Parathyroid adenoma (tissue), 2 donors: ENCODE measurements around the gene HDAC4.

Experiments used
- H2AFZ ChIP-seq: fragments of 300-600 bp; sonication (generic); one replicate; pipeline ENCODE4 v1.7.0; 2017; ENCODE audit warnings: antibody characterized with exemption, mild to moderate bottlenecking
- H3K27ac ChIP-seq: fragments of 300-600 bp; sonication (generic); one replicate; pipeline ENCODE4 v1.7.0; 2017
- H3K27me3 ChIP-seq: fragments of 300-600 bp; sonication (generic); one replicate; pipeline ENCODE4 v1.7.0; 2017; ENCODE audit warnings: low read length; ENCODE audit not compliant: control insufficient read depth, insufficient read depth
- H3K36me3 ChIP-seq: fragments of 300-600 bp; sonication (generic); one replicate; pipeline ENCODE4 v1.7.0; 2017; ENCODE audit warnings: low read length; ENCODE audit not compliant: control insufficient read depth, insufficient read depth
- H3K4me1 ChIP-seq: fragments of 300-600 bp; sonication (generic); one replicate; pipeline ENCODE4 v1.7.0; 2017; ENCODE audit warnings: control low read depth
- H3K4me2 ChIP-seq: fragments of 300-600 bp; sonication (generic); one replicate; pipeline ENCODE4 v1.7.0; 2017; ENCODE audit warnings: low read length
- H3K4me3 ChIP-seq: fragments of 300-600 bp; sonication (generic); one replicate; pipeline ENCODE4 v1.7.0; 2017; ENCODE audit warnings: low read depth, low read length
- H3K79me2 ChIP-seq: fragments of 300-600 bp; sonication (generic); one replicate; pipeline ENCODE4 v1.7.0; 2017; ENCODE audit warnings: control low read depth
- H3K9ac ChIP-seq: fragments of 300-600 bp; sonication (generic); one replicate; pipeline ENCODE4 v1.7.0; 2017; ENCODE audit warnings: mild to moderate bottlenecking
- H3K9me3 ChIP-seq: fragments of 300-600 bp; sonication (generic); one replicate; pipeline ENCODE4 v1.7.0; 2017; ENCODE audit warnings: low read length; ENCODE audit not compliant: control insufficient read depth
- TF ChIP-seq, protein P1 (sequence below): fragments of 300-600 bp; sonication (generic); IDR thresholded peaks from one replicate; pipeline ENCODE4 v1.7.0; 2017; ENCODE audit warnings: antibody characterized with exemption, mild to moderate bottlenecking
- donor health status: primary hyperparathyroidism.

Gene HDAC4

DNA sequence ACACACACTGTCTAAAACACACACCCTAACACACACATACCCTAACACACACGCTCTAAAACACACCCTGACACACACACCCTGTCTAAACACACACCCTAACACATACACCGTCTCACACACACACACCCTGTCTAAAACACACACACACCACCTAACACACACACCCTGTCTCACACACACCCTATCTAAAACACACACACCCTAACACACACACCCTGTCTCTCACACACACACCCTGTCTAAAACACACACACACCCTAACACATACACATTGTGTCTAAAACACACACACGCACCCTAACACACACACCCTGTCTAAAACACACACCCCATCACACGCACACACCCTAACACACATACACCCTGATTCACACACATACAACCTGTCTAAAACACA, 54.1 kb downstream of the HDAC4 start:
- Histone ChIP-seq H3K36me3 (no peaks in the 10 kb centered on the region), H3K4me1 (peaks cover 3% of the 10 kb centered on the region), H3K4me3 (no peak overlapping the region), H2AFZ (no peak overlapping the region), H3K79me2 (peaks cover 23% of the 10 kb centered on the region), H3K9me3 (no peaks in the 10 kb centered on the region), H3K27me3 (no peaks in the 10 kb centered on the region), H3K4me2 (no peak overlapping the region), H3K9ac (no peak overlapping the region), H3K27ac (no peak overlapping the region)
- TF ChIP-seq, protein P1, sequence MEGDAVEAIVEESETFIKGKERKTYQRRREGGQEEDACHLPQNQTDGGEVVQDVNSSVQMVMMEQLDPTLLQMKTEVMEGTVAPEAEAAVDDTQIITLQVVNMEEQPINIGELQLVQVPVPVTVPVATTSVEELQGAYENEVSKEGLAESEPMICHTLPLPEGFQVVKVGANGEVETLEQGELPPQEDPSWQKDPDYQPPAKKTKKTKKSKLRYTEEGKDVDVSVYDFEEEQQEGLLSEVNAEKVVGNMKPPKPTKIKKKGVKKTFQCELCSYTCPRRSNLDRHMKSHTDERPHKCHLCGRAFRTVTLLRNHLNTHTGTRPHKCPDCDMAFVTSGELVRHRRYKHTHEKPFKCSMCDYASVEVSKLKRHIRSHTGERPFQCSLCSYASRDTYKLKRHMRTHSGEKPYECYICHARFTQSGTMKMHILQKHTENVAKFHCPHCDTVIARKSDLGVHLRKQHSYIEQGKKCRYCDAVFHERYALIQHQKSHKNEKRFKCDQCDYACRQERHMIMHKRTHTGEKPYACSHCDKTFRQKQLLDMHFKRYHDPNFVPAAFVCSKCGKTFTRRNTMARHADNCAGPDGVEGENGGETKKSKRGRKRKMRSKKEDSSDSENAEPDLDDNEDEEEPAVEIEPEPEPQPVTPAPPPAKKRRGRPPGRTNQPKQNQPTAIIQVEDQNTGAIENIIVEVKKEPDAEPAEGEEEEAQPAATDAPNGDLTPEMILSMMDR: no peak

DNA sequence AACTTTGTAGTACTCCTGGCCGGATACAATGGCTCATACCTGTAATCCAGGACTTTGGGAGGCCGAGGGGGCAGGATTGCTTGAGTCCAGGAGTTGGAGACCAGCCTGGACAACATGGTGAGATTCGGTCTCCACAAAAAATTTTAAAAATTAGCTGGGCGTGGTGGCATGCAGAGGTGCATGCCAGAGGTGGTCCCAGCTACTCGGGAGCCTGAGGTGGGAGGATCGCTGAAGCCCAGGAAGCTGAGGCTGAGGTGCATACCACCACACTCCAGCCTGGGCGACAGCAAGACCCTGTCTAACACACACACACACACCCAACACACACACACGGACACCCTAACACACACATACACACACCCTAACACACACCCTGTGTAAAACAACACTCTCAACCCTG, 55.6 kb downstream of the HDAC4 start:
- Histone ChIP-seq H3K36me3 (no peaks in the 10 kb centered on the region), H3K27me3 (no peaks in the 10 kb centered on the region), H3K9me3 (no peaks in the 10 kb centered on the region), H3K79me2 (peaks cover 25% of the 10 kb centered on the region), H3K9ac (no peak overlapping the region), H2AFZ (no peak overlapping the region), H3K4me2 (no peak overlapping the region), H3K4me3 (no peak overlapping the region), H3K27ac (no peak overlapping the region), H3K4me1 (peaks cover 3% of the 10 kb centered on the region)
- TF ChIP-seq, protein P1: no peak

DNA sequence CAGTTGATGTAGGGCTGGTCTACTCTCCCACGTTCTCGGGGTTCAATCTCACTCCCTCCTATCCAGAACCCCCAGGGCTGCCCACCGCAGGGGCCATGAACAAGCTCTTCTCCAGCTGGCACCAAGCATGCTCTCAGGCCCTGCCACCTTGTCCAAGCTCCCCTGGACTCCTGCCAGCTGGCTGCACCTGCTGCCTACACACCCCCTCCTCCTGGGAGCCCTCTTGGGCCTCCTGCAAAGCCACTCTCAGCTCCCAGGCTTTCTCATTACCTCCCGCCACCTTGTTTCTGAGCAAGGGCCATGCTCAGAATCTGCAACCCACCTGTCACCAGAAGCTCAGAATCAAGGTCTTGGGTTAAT, 56.0 kb downstream of the HDAC4 start:
- no peak overlapping the region for H3K27ac ChIP-seq
- H3K4me1 ChIP-seq: peaks cover 3% of the 10 kb centered on the region

DNA sequence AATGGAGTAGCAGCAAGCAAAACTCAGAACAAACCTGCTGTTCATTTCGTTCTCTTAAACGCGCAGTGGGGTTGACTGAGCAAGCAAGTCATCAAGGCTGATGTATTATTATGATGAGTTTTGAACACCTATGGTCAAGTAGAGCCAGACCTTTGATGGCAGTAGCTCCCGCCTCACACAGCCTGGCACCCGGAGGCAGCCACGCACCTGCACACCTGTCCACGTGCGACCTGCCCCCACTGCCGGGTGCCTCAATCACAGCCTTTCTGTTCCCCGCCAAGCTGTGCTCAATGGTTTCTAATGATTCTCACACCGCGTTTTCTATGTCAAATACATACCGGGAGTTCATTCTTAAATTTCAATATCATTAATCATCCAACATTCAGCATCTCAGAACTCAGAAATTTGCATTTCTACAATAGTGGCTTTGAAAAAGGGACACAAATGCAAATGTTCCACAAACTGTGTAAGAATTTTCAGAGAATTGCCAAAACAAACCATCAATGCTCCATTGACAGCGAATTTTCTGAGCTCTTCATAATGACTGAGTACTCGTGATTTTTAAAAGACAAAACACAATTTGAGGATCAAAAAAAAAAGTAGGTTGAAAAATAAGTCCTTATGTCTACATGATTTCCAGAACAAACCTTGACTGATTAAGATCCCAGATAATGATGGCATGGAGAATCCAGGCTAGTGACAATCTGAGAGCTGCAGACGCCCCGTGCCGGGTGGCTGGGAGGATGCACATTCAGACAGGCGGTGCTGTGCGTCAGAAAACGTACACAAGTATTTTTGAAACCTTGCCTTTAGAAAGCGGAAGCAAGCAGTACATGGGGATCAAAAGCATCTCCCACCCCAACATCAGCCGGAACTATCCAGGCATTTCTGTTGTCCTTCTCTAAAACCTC, 56.6 kb downstream of the HDAC4 start:
- Histone ChIP-seq H3K27me3 (no peaks in the 10 kb centered on the region), H3K4me3 (no peak overlapping the region), H3K27ac (no peak overlapping the region), H3K4me1 (peaks cover 3% of the 10 kb centered on the region), H3K4me2 (no peak overlapping the region), H3K9ac (no peak overlapping the region), H3K9me3 (no peaks in the 10 kb centered on the region), H3K79me2 (peaks cover 23% of the 10 kb centered on the region), H3K36me3 (no peaks in the 10 kb centered on the region), H2AFZ (no peak overlapping the region)
- TF ChIP-seq, protein P1: no peak

More for the DNA sequence above, 56.0 kb downstream of the HDAC4 start:
- no peak overlapping the region for H3K4me2 ChIP-seq
- no peaks in the 10 kb centered on the region for H3K36me3 ChIP-seq
- H3K9me3 ChIP-seq: no peaks in the 10 kb centered on the region
- no peak overlapping the region for H3K4me3 ChIP-seq
- no peak overlapping the region for H2AFZ ChIP-seq
- H3K79me2 ChIP-seq: peaks cover 26% of the 10 kb centered on the region
- no peak overlapping the region for H3K9ac ChIP-seq
- TF ChIP-seq, protein P1: no peak
- no peaks in the 10 kb centered on the region for H3K27me3 ChIP-seq

DNA sequence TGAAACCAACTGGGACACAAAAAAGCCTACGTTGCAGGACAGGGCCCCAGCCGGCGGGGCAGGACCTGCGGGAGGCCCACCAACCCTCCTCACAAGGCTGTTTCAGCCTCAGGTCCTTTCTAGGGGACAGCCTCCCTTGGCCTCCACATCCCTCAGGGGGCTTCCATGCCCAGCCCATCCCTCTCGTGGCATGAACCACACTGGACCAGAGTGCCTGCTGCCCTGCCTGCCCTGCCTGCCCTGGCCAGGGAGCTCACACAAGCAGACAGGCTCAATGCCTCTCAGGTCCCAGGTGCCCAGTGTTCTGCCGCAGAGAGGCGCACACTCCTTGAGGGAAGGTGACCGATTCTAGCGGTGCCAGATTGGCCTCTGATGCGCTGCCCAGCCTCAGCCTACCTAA, 57.4 kb downstream of the HDAC4 start:
- H3K4me3 ChIP-seq: no peak overlapping the region
- no peak overlapping the region for H3K9ac ChIP-seq
- TF ChIP-seq, protein P1: no peak
- no peaks in the 10 kb centered on the region for H3K9me3 ChIP-seq
- peaks cover 16% of the 10 kb centered on the region for H3K79me2 ChIP-seq
- H2AFZ ChIP-seq: no peak overlapping the region
- H3K4me2 ChIP-seq: no peak overlapping the region
- H3K4me1 ChIP-seq: peaks cover 3% of the 10 kb centered on the region
- no peak overlapping the region for H3K27ac ChIP-seq
- H3K27me3 ChIP-seq: no peaks in the 10 kb centered on the region
- no peaks in the 10 kb centered on the region for H3K36me3 ChIP-seq
